Sigmoid colon (tissue), 4 donors: ENCODE data around the gene VPS33B.

Experiments used
- EP300 ChIP-seq, 4 donors: sonication (generic); formaldehyde crosslinking; IDR thresholded peaks; one replicate each; pipeline ENCODE4 v1.6.1; 2017; ENCODE audit warnings: antibody characterized with exemption in 4 of 4
- POLR2A ChIP-seq, 2 donors: fragments of 450-650 bp; IDR thresholded peaks; one replicate each; pipeline ENCODE4 v1.6.1; 2016; ENCODE audit warnings: antibody characterized with exemption in 2 of 2, mild to moderate bottlenecking in 2 of 2, moderate library complexity in 2 of 2
- POLR2AphosphoS5 ChIP-seq, 4 donors: sonication (generic); formaldehyde crosslinking; IDR thresholded peaks; one replicate each; pipeline ENCODE4 v1.6.1; 2017; ENCODE audit warnings: antibody characterized with exemption in 4 of 4

GRCh38 chr15:90988296-90988695, 34.1 kb downstream of the VPS33B start:
- TF ChIP-seq POLR2AphosphoS5 (IDR thresholded peaks at IDR 0.05) (no peak), POLR2A (IDR thresholded peaks at IDR 0.05) (no peak), EP300 (IDR thresholded peaks at IDR 0.05) (no peak)
